Esophagus muscularis mucosa (tissue), 4 donors: ENCODE results near the gene NT5DC2. TPM values are rescaled to one million over a fixed set of nuclear protein-coding genes. Genes with fewer than 3 reads are reported as not detected.

ENCODE experiments used
- DNase-seq: peaks from one replicate; pipeline ENCODE4 v3.0.0-alpha.2; 2017; ENCODE audit errors: extremely low spot score
- H3K27ac ChIP-seq, 4 donors: fragments of 200-600 bp; sonication (generic); replicated peaks in 1 of 4; 1 replicate in 3 of 4; 2 replicates in 1 of 4; pipeline ENCODE4 v1.5.1; 2016 to 2019; ENCODE audit warnings: mild to moderate bottlenecking in 1 of 4
- H3K27me3 ChIP-seq, 4 donors: fragments of 200-600 bp; sonication (generic); one replicate each; pipeline versions ENCODE4 v1.5.1 to v1.6.0; 2016 to 2019
- H3K36me3 ChIP-seq, 4 donors: fragments of 200-600 bp; sonication (generic); one replicate each; pipeline ENCODE4 v1.5.1; 2016 to 2019
- H3K4me1 ChIP-seq, 4 donors: fragments of 200-600 bp; sonication (generic); one replicate each; pipeline ENCODE4 v1.5.1; 2016 to 2019
- H3K4me3 ChIP-seq, 4 donors: fragments of 200-600 bp; sonication (generic); 1 replicate in 2 of 4; 2 replicates in 2 of 4; pipeline ENCODE4 v1.5.1; 2016 to 2019; ENCODE audit warnings: mild to moderate bottlenecking in 4 of 4, moderate library complexity in 1 of 4
- H3K9me3 ChIP-seq, 4 donors: fragments of 200-600 bp; sonication (generic); 1 replicate in 3 of 4; 2 replicates in 1 of 4; pipeline ENCODE4 v1.5.1; 2016 to 2019
- CTCF ChIP-seq, 3 experiments: fragments of 200-600 bp in 2 of 3; fragments of 450-650 bp in 1 of 3; sonication (generic) in 2 of 3; IDR thresholded peaks; one replicate each; pipeline ENCODE4 v1.5.1; 2017 to 2019; ENCODE audit warnings: antibody characterized with exemption in 3 of 3, mild to moderate bottlenecking in 2 of 3, moderate library complexity in 1 of 3
- EP300 ChIP-seq: sonication (generic); formaldehyde crosslinking; IDR thresholded peaks from one replicate; pipeline ENCODE4 v1.6.1; 2017; ENCODE audit warnings: antibody characterized with exemption
- POLR2A ChIP-seq: fragments of 450-650 bp; IDR thresholded peaks from one replicate; pipeline ENCODE4 v1.6.1; 2017; ENCODE audit warnings: antibody characterized with exemption, moderate library complexity, mild to moderate bottlenecking, low read depth
- POLR2AphosphoS5 ChIP-seq, 2 donors: sonication (generic); formaldehyde crosslinking; IDR thresholded peaks; one replicate each; pipeline ENCODE4 v1.6.1; 2017; ENCODE audit warnings: antibody characterized with exemption in 2 of 2
- WGBS: methylation state at CpG from one replicate; pipeline ENCODE4 v1.1.5; 2018; 5-methylcytosine and 5-hydroxymethylcytosine counted together
- intact Hi-C: fragments of 100-400 bp; cut with DNase I; formaldehyde crosslinking; loops from one replicate; pipeline ENCODE4 v1.15.1; 2023
- total RNA-seq, 4 donors: library from RNA; depleted of rRNA; stranded (reverse); fragments of >200 nt; gene quantifications; one replicate each; pipeline versions ENCODE4 v1.1.0 to v1.2.1, GENCODE V29; 2016

NT5DC2 gene
- total RNA-seq, 4 donors from 2014 or later = 58.0 to 87.4 (median 72.9) TPM

DNA sequence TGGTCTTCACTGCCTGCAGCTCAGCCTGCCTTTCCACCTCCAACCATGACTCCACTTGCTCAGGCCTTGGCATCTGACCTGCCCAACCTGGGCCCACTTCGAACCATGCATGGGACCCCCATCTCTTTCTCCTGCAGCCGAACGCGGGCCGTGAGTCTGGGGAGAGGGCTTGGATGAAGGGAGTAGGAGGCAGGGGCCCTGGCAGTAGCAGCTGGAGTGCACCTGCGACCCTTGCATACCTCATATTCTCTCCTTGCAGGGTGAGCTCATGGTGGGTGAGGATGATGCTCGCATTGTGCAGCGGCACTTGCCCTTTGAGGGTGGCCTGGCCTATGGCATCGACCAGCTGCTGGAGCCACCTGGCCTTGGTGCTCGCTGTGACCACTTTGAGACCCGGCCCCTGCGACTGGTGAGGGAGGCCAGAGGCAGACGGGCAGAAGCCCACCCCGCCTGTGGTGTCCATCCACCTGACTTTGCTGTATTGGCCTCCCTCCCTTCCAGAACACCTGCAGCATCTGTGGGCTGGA lies 13.5 kb downstream of the NT5DC2 start:
- TF ChIP-seq POLR2AphosphoS5 (IDR thresholded peaks at IDR 0.05) (no peak), POLR2A (no peak), CTCF (IDR thresholded peaks at IDR 0.05) (no peak), EP300 (no peak)
- 93% methylated on average over 6 of the region's 14 CpGs for WGBS
- H3K27ac ChIP-seq = no peak overlapping the region
- H3K9me3 ChIP-seq = no peaks in the 10 kb centered on the region
- DNase-seq = no peak
- H3K4me3 ChIP-seq = no peak overlapping the region
- H3K36me3 ChIP-seq = peaks cover 0 to 79% (median 54%) of the 10 kb centered on the region in 4 donors
- peaks cover 9 to 23% (median 19%) of the 10 kb centered on the region in 4 donors for H3K4me1 ChIP-seq
- intact Hi-C loops = no loop called here
- no peaks in the 10 kb centered on the region for H3K27me3 ChIP-seq

DNA sequence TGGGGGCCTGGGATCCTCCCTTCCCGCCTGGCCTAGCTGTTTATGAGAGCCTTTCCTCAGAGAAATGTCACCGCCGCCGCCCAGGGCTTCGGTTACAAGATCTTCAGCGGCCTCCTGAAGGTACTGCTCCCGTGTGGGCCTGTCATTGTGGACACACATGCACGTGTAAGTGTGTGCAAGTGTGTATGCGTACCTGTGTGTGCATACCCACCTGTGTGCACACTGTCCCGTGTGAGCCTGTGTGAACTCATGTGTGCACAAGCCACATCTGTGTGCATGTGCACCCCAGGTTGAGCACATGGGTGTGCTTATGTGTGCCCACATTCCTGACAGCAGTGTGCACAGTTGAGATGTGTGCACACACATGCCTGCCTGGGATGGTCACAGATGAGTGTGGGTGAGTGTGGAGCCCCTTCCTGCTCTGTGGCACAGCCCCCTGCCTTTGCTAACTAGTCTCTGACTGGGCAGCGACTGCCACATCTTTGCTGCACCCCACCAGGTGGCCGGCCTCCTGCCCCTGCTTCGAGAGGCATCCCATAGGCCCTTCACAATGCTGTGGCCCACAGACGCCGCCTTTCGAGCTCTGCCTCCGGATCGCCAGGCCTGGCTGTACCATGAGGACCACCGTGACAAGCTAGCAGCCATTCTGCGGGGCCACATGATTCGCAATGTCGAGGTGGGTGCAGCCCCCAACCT lies 14.1 kb downstream of the NT5DC2 start:
- Histone ChIP-seq H3K4me3 (no peak overlapping the region), H3K27ac (no peak overlapping the region), H3K4me1 (peaks cover 3 to 17% (median 14%) of the 10 kb centered on the region in 4 donors), H3K36me3 (peaks cover 0 to 79% (median 51%) of the 10 kb centered on the region in 4 donors), H3K27me3 (no peaks in the 10 kb centered on the region), H3K9me3 (no peaks in the 10 kb centered on the region)
- WGBS = 93% methylated on average over 12 of the region's 22 CpGs
- no peak for TF ChIP-seq POLR2A
- no peak for TF ChIP-seq CTCF (IDR thresholded peaks at IDR 0.05)
- no peak for TF ChIP-seq POLR2AphosphoS5 (IDR thresholded peaks at IDR 0.05)
- TF ChIP-seq EP300 = no peak
- DNase-seq = no peak
- intact Hi-C loops = no loop called here

DNA sequence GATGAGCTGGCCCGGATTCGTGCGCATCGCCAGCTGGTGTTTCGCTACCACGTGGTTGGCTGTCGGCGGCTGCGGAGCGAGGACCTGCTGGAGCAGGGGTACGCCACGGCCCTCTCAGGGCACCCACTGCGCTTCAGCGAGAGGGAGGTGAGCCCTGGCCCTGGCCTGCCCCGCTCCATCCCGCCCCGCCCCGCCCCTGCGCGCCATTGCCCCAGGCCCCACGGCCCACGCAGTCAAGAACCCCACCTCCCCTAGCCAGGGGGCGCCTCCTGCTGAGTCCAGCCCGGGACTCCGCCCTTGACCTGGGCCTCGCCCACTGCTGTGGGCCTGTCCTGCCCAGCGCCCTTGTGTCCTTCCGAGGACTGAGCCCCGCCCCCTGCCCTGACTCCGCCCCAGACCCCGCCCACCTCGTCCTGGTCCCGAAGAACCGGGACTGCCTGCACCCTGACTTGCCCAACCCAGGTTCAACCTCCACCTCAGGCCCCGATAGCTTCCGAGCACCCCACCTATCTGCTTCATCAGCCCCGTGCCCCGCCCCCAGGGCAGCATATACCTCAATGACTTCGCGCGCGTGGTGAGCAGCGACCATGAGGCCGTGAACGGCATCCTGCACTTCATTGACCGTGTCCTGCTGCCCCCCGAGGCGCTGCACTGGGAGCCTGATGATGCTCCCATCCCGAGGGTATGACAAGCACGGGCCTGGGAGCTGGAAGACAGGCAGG lies 14.8 kb downstream of the NT5DC2 start:
- no peaks in the 10 kb centered on the region for H3K9me3 ChIP-seq
- peaks cover 0 to 12% (median 11%) of the 10 kb centered on the region in 4 donors for H3K4me1 ChIP-seq
- intact Hi-C loops = no loop called here
- WGBS = 39% methylated on average over 11 of the region's 50 CpGs
- H3K36me3 ChIP-seq = peaks cover 0 to 79% (median 44%) of the 10 kb centered on the region in 4 donors
- H3K27ac ChIP-seq = no peak overlapping the region
- DNase-seq = no peak
- H3K27me3 ChIP-seq = no peaks in the 10 kb centered on the region
- no peak for TF ChIP-seq POLR2A
- no peak for TF ChIP-seq POLR2AphosphoS5 (IDR thresholded peaks at IDR 0.05)
- peak overlapping the region; percentile 39 to 54 (median 40) for H3K4me3 ChIP-seq

- Histone ChIP-seq H3K27ac (no peak overlapping the region), H3K4me1 (peaks cover 0 to 12% (median 11%) of the 10 kb centered on the region in 4 donors), H3K9me3 (no peaks in the 10 kb centered on the region), H3K27me3 (no peaks in the 10 kb centered on the region), H3K4me3 (peak overlapping the region; percentile 39 to 54 (median 40)), H3K36me3 (peaks cover 0 to 79% (median 36%) of the 10 kb centered on the region in 4 donors)
- TF ChIP-seq POLR2AphosphoS5 (IDR thresholded peaks at IDR 0.05) (no peak), EP300 (no peak), CTCF (IDR thresholded peaks at IDR 0.05) (no peak), POLR2A (no peak)
- 79% methylated on average over 6 of the region's 25 CpGs for WGBS
- no peak for DNase-seq
- intact Hi-C loops = no loop called here
Observed at GRCh38 chr3:52517796-52518722, 15.6 kb downstream of the NT5DC2 start.
